B cell (primary cell): ENCODE data around the gene RSPRY1. TPM values are rescaled to one million over a fixed set of nuclear protein-coding genes. Genes with fewer than 3 reads are reported as not detected.
"Not testable (repeated sequence)": the region's sequence is repeated elsewhere in the genome, so short reads cannot be mapped to it uniquely, and the experiment has no call there.

Source experiments
- ATAC-seq: fragments of 200-7000 bp; cut with Tn5 transposase; one replicate; pipeline ENCODE4 v1.10.0; 2021; ENCODE audit warnings: low read depth, mild to moderate bottlenecking, moderate number of reproducible peaks, moderate library complexity
- CTCF ChIA-PET: fragments of 350-600 bp; sonication (Branson Sonifier 250); formaldehyde crosslinking; loops from one replicate; lab custom pipeline; 2021; ENCODE audit warnings: antibody characterized with exemption, inconsistent platforms; lab: Charles Lee
- POLR2A ChIA-PET: fragments of 350-600 bp; sonication (Branson Sonifier 250); formaldehyde crosslinking; loops from one replicate; lab custom pipeline; 2021; ENCODE audit warnings: antibody characterized with exemption; lab: Charles Lee
- DNase-seq: peaks from one replicate; pipeline ENCODE4 v3.0.0; 2013
- H2AFZ ChIP-seq: 2 replicates; pipeline ENCODE4 v1.6.1; 2012; ENCODE audit warnings: mild to moderate bottlenecking, low read depth, low read length; ENCODE audit not compliant: insufficient read depth, poor library complexity, severe bottlenecking
- H3K27ac ChIP-seq, 2 donors: 1 replicate in 1 of 2; 2 replicates in 1 of 2; pipeline ENCODE4 v1.5.1; 2012 to 2013; ENCODE audit warnings: low read length in 2 of 2, mild to moderate bottlenecking in 2 of 2, moderate library complexity in 1 of 2
- H3K27me3 ChIP-seq, 4 experiments: fragments of 200-600 bp in 1 of 4; sonication (generic) in 1 of 4; replicated peaks in 1 of 4; 1 replicate in 2 of 4; 2 replicates in 2 of 4; pipeline versions ENCODE4 v1.6.1 to v1.7.0; 2013 to 2016; ENCODE audit warnings: low read length in 3 of 4, mild to moderate bottlenecking in 2 of 4, mixed read lengths in 1 of 4, moderate library complexity in 1 of 4; ENCODE audit not compliant: insufficient read depth in 4 of 4, control insufficient read depth in 3 of 4; ENCODE audit errors: control extremely low read depth in 1 of 4
- H3K36me3 ChIP-seq, 2 experiments: replicated peaks in 1 of 2; 1 replicate in 1 of 2; 2 replicates in 1 of 2; pipeline versions ENCODE4 v1.6.1 to v1.7.1; 2013; ENCODE audit warnings: low read length in 1 of 2; ENCODE audit not compliant: insufficient read depth in 2 of 2, control insufficient read depth in 1 of 2; ENCODE audit errors: control extremely low read depth in 1 of 2, extremely low read depth in 1 of 2
- H3K4me1 ChIP-seq, 2 donors: fragments of 200-600 bp in 1 of 2; sonication (generic) in 1 of 2; 1 replicate in 1 of 2; 2 replicates in 1 of 2; pipeline versions ENCODE4 v1.5.1 to v1.6.1; 2013 to 2017; ENCODE audit warnings: low read length in 2 of 2; ENCODE audit not compliant: control insufficient read depth in 2 of 2, insufficient read depth in 2 of 2
- H3K4me2 ChIP-seq: replicated peaks from 2 replicates; pipeline ENCODE3; 2012; ENCODE audit warnings: mild to moderate bottlenecking, low read depth, low read length; ENCODE audit not compliant: poor library complexity, severe bottlenecking
- H3K4me3 ChIP-seq, 5 experiments: fragments of 200-600 bp in 1 of 5; sonication (generic) in 1 of 5; 1 replicate in 3 of 5; 2 replicates in 2 of 5; pipeline versions ENCODE4 v1.5.1 to v1.7.0; 2011 to 2016; ENCODE audit warnings: low read length in 4 of 5, mild to moderate bottlenecking in 4 of 5, low read depth in 2 of 5, control low read depth in 1 of 5, moderate library complexity in 1 of 5; ENCODE audit not compliant: insufficient read depth in 1 of 5; ENCODE audit errors: control extremely low read depth in 1 of 5, extremely low read depth in 1 of 5
- H3K79me2 ChIP-seq: fragments of 200-600 bp; sonication (generic); one replicate; pipeline ENCODE4 v1.6.0; 2016; ENCODE audit warnings: low read length; ENCODE audit not compliant: control insufficient read depth, insufficient read depth
- H3K9ac ChIP-seq: fragments of 200-600 bp; sonication (generic); 2 replicates; pipeline ENCODE4 v1.6.1; 2017; ENCODE audit warnings: mild to moderate bottlenecking, low read length, moderate library complexity
- H3K9me3 ChIP-seq, 3 donors: one replicate each; pipeline versions ENCODE4 v1.6.1 to v1.7.1; 2013; ENCODE audit warnings: low read length in 2 of 3; ENCODE audit not compliant: control insufficient read depth in 2 of 3, insufficient read depth in 1 of 3; ENCODE audit errors: control extremely low read depth in 1 of 3
- H4K20me1 ChIP-seq: 2 replicates; pipeline ENCODE4 v1.6.0; 2012; ENCODE audit warnings: mild to moderate bottlenecking, low read length; ENCODE audit not compliant: insufficient read depth, control insufficient read depth, poor library complexity, severe bottlenecking
- H3K27ac Mint-ChIP-seq: one replicate; pipeline ENCODE4 v1.8.0; 2021; ENCODE audit warnings: mixed read lengths
- H3K27me3 Mint-ChIP-seq: one replicate; pipeline ENCODE4 v1.8.0; 2021; ENCODE audit warnings: mixed read lengths
- H3K4me1 Mint-ChIP-seq: one replicate; pipeline ENCODE4 v1.8.0; 2021; ENCODE audit warnings: mixed read lengths
- H3K4me3 Mint-ChIP-seq: one replicate; pipeline ENCODE4 v1.8.0; 2021; ENCODE audit warnings: mixed read lengths
- H3K9me3 Mint-ChIP-seq: one replicate; pipeline ENCODE4 v1.8.0; 2022; ENCODE audit warnings: mixed read lengths; ENCODE audit not compliant: insufficient read depth
- EZH2 ChIP-seq: IDR thresholded peaks from 2 replicates; pipeline ENCODE4 v1.6.1; 2012; ENCODE audit warnings: borderline replicate concordance, low read depth, mild to moderate bottlenecking, moderate library complexity, low read length; ENCODE audit not compliant: insufficient read depth, poor library complexity, severe bottlenecking
- WGBS: methylation state at CpG from one replicate; pipeline ENCODE4 v1.1.5; 2013; ENCODE audit warnings: missing lambda C conversion rate; ENCODE audit not compliant: insufficient coverage; 5-methylcytosine and 5-hydroxymethylcytosine counted together
- intact Hi-C: fragments of 100-400 bp; cut with micrococcal nuclease; formaldehyde crosslinking; loops from one replicate; pipeline ENCODE4 v1.10.0; 2022
- polyA plus RNA-seq: library from polyadenylated mRNA; depleted of rRNA; stranded (reverse); fragments of >200 nt; gene quantifications from 2 replicates; pipeline ENCODE4 v1.2.3, GENCODE V29; 2012
- total RNA-seq, 2 donors: library from RNA; stranded (reverse); fragments of 120-200 nt in 1 of 2; gene quantifications; 1 replicate in 1 of 2; 2 replicates in 1 of 2; pipeline versions ENCODE4 v1.2.3 to v1.2.4, GENCODE V29; 2013 to 2022
- TF ChIP-seq, protein P1 (sequence below): fragments of 200-600 bp; IDR thresholded peaks from one replicate; pipeline ENCODE4 v1.8.0; 2022; ENCODE audit warnings: antibody characterized with exemption, mild to moderate bottlenecking

Gene RSPRY1
- total and polyA plus RNA-seq, 2 donors (not counting 1 experiment from before 2014, with no cell fraction given), result 9.6 to 38.4 TPM

DNA sequence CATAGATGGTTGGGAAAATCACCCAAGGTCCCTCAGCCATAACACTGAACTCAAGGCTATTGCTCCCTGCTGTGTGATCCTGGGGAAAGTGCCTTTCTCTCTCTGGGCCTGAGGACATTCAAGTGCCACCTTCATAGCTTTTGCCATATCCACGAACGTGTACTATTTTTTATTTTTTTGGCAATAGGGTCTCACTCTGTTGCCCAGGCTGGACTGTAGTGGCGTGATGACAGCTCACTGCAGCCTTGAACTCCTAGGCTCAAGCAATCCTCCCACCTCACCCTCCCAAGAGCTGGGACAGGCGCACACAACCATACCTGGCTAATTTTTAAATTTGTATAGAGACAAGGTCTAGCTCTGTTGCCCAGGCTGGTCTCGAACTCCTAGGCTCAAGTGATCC is 87.7 kb downstream of the RSPRY1 start:
- Histone ChIP-seq H3K4me2 (no peak overlapping the region), H3K4me1 (peaks cover 0 to 2% of the 10 kb centered on the region in 2 donors), H4K20me1 (no peaks in the 10 kb centered on the region), H3K27me3 (peaks cover 0 to 3% (median 0%) of the 10 kb centered on the region in 4 experiments), H2AFZ (no peak overlapping the region), H3K36me3 (no peaks in the 10 kb centered on the region), H3K9ac (no peak overlapping the region), H3K27ac (no peak overlapping the region), H3K9me3 (no peaks in the 10 kb centered on the region), H3K79me2 (no peaks in the 10 kb centered on the region), H3K4me3 (no peak overlapping the region)
- no peak for TF ChIP-seq EZH2
- TF ChIP-seq, protein P1, sequence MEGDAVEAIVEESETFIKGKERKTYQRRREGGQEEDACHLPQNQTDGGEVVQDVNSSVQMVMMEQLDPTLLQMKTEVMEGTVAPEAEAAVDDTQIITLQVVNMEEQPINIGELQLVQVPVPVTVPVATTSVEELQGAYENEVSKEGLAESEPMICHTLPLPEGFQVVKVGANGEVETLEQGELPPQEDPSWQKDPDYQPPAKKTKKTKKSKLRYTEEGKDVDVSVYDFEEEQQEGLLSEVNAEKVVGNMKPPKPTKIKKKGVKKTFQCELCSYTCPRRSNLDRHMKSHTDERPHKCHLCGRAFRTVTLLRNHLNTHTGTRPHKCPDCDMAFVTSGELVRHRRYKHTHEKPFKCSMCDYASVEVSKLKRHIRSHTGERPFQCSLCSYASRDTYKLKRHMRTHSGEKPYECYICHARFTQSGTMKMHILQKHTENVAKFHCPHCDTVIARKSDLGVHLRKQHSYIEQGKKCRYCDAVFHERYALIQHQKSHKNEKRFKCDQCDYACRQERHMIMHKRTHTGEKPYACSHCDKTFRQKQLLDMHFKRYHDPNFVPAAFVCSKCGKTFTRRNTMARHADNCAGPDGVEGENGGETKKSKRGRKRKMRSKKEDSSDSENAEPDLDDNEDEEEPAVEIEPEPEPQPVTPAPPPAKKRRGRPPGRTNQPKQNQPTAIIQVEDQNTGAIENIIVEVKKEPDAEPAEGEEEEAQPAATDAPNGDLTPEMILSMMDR, result no peak
- no peak for ATAC-seq
- Mint-ChIP-seq H3K4me1 (peaks cover 8% of the 10 kb centered on the region), H3K9me3 (no peaks in the 10 kb centered on the region), H3K4me3 (no peak overlapping the region), H3K27me3 (peaks cover 2% of the 10 kb centered on the region), H3K27ac (no peak overlapping the region)
- POLR2A ChIA-PET, result no interaction called here
- CTCF ChIA-PET, result no interaction called here
- 100% methylated on average over 4 of the region's 5 CpGs for WGBS
- intact Hi-C loops, result no loop called here
- no peak for DNase-seq

DNA sequence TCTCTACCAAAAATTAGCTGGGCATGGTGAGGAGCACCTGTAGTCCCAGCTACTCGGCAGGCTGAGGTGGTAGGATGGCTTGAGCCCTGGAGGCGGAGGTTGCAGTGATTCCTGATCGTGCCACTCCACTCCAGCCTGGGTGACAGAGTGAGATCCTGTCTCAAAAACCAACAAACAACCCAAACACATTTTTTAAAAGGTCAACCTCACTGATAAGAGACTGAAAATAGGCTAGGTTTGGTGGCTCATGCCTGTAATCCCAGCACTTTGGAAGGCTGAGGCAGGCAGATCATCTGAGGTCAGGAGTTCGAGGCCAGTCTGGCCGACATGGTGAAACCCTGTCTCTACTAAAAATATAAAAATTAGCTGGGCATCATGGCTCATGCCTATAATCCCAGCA is 89.8 kb downstream of the RSPRY1 start:
- CTCF ChIA-PET, result interaction anchor here (0.7 kb wide), 1 partner anchor 38 kb away, joined by 3 read pairs; no protein-coding TSS in a partner anchor
- ATAC-seq, POLR2A ChIA-PET: not testable (repeated sequence)

More for the DNA sequence above, 89.8 kb downstream of the RSPRY1 start:
- H3K9me3 Mint-ChIP-seq, H3K36me3 ChIP-seq, H4K20me1 ChIP-seq, H3K4me1 ChIP-seq, H3K27ac ChIP-seq, H3K9ac ChIP-seq, H3K4me2 ChIP-seq, H3K27ac Mint-ChIP-seq, H3K79me2 ChIP-seq, intact Hi-C loops, H3K4me3 Mint-ChIP-seq, H3K27me3 ChIP-seq, DNase-seq, H3K4me3 ChIP-seq, H2AFZ ChIP-seq, H3K9me3 ChIP-seq, H3K4me1 Mint-ChIP-seq: not testable (repeated sequence)
- H3K27me3 Mint-ChIP-seq, result peaks cover 10% of the 10 kb centered on the region
- 85% methylated on average over 3 of the region's 5 CpGs for WGBS
